ENCODE results near the gene CCND2.

Gene CCND2

DNA sequence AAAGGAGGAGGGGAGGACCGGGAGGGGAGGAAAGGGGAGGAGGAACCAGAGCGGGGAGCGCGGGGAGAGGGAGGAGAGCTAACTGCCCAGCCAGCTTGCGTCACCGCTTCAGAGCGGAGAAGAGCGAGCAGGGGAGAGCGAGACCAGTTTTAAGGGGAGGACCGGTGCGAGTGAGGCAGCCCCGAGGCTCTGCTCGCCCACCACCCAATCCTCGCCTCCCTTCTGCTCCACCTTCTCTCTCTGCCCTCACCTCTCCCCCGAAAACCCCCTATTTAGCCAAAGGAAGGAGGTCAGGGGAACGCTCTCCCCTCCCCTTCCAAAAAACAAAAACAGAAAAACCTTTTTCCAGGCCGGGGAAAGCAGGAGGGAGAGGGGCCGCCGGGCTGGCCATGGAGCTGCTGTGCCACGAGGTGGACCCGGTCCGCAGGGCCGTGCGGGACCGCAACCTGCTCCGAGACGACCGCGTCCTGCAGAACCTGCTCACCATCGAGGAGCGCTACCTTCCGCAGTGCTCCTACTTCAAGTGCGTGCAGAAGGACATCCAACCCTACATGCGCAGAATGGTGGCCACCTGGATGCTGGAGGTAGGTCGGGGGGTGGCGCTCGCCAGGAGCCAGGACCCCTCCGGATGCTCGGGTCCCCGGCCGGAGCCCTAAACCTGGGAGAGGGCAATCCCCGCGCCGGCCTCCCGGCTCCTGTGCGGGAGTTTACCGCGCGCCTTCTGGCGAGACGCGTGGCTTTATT is at the start of gene CCND2:
Gene CCND2, plus strand, starts transcription at position 111 of the 744 bp plus-strand sequence. Its CDS starts 279 bp downstream, at position 390.
- no peaks in the 10 kb centered on the region for H3K36me3 ChIP-seq (ENCODE audit: insufficient read depth, low read length)
- peak within 1 kb of the TSS; percentile 98 for H3K4me3 ChIP-seq (ENCODE audit: low read depth, low read length)
- H3K27me3 ChIP-seq (ENCODE audit: insufficient read depth, low read length): peaks cover 27% of the 10 kb centered on the region
- peaks cover 23% of the 10 kb centered on the region for H3K4me1 ChIP-seq (ENCODE audit: control insufficient read depth, insufficient read depth, low read length, unreplicated experiment)
- H3K79me2 ChIP-seq (ENCODE audit: control insufficient read depth, insufficient read depth, low read length, unreplicated experiment): peaks cover 19% of the 10 kb centered on the region
- H2AFZ ChIP-seq (ENCODE audit: low read length, unreplicated experiment): peak within 1 kb of the TSS; percentile 67
- H3K27ac ChIP-seq (ENCODE audit: low read depth, low read length): no peak within 1 kb of the TSS

DNA sequence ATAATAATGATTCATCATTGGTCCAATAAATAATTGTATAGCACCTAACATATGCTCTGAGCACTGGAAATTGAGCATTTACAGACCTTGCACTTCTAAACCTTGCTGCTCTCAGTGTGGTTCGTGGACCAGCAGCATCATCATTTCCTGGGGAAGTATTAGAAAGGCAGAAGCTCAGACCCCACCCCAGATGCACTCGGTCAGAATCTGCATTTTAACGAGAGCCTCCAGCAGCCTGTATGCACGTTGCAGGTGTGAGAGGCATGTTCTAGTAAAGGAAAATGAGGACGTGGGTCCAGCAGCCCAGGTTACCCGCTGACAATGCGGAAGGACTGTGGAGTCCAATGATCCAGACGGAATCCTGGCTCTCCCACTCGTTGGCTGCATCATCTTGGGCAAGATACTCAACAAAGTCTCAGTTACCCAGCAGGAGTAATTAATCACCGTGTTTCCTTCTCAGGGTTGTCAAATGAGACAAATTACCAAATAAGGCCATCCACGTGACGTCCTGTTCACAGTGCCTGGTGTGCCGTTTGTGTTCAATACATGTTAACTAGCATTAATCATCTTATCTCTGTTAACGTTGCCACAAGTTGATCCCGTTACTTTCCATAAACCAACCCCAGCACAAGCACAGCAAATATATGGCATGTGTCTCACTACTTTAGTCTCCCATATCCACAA is 49.2 kb upstream of the CCND2 start:
- Histone ChIP-seq H3K36me3 (ENCODE audit: insufficient read depth, low read length) (no peaks in the 10 kb centered on the region), H3K4me3 (ENCODE audit: low read depth, low read length) (no peak overlapping the region), H3K79me2 (ENCODE audit: control insufficient read depth, insufficient read depth, low read length, unreplicated experiment) (no peaks in the 10 kb centered on the region), H3K4me1 (ENCODE audit: control insufficient read depth, insufficient read depth, low read length, unreplicated experiment) (no peaks in the 10 kb centered on the region), H3K27ac (ENCODE audit: low read depth, low read length) (no peak overlapping the region), H2AFZ (ENCODE audit: low read length, unreplicated experiment) (no peak overlapping the region), H3K27me3 (ENCODE audit: insufficient read depth, low read length) (peaks cover 29% of the 10 kb centered on the region)

- Histone ChIP-seq H3K4me3 (ENCODE audit: low read depth, low read length) (no peak overlapping the region), H3K27ac (ENCODE audit: low read depth, low read length) (no peak overlapping the region), H3K4me1 (ENCODE audit: control insufficient read depth, insufficient read depth, low read length, unreplicated experiment) (no peaks in the 10 kb centered on the region), H3K27me3 (ENCODE audit: insufficient read depth, low read length) (peaks cover 30% of the 10 kb centered on the region), H3K79me2 (ENCODE audit: control insufficient read depth, insufficient read depth, low read length, unreplicated experiment) (no peaks in the 10 kb centered on the region), H3K36me3 (ENCODE audit: insufficient read depth, low read length) (no peaks in the 10 kb centered on the region), H2AFZ (ENCODE audit: low read length, unreplicated experiment) (no peak overlapping the region)
Measured at GRCh38 chr12:4225571-4225970, 48.0 kb upstream of the CCND2 start.

- Histone ChIP-seq H3K27me3 (ENCODE audit: insufficient read depth, low read length) (peaks cover 33% of the 10 kb centered on the region), H2AFZ (ENCODE audit: low read length, unreplicated experiment) (no peak overlapping the region), H3K27ac (ENCODE audit: low read depth, low read length) (no peak overlapping the region), H3K36me3 (ENCODE audit: insufficient read depth, low read length) (no peaks in the 10 kb centered on the region), H3K4me1 (ENCODE audit: control insufficient read depth, insufficient read depth, low read length, unreplicated experiment) (no peaks in the 10 kb centered on the region), H3K4me3 (ENCODE audit: low read depth, low read length) (no peak overlapping the region), H3K79me2 (ENCODE audit: control insufficient read depth, insufficient read depth, low read length, unreplicated experiment) (no peaks in the 10 kb centered on the region)
Measured at GRCh38 chr12:4227046-4227445, 46.5 kb upstream of the CCND2 start.

GRCh38 chr12:4228122-4228580 is 45.4 kb upstream of the CCND2 start:
- Histone ChIP-seq H2AFZ (ENCODE audit: low read length, unreplicated experiment) (no peak overlapping the region), H3K27me3 (ENCODE audit: insufficient read depth, low read length) (peaks cover 44% of the 10 kb centered on the region), H3K4me1 (ENCODE audit: control insufficient read depth, insufficient read depth, low read length, unreplicated experiment) (no peaks in the 10 kb centered on the region), H3K4me3 (ENCODE audit: low read depth, low read length) (no peak overlapping the region), H3K79me2 (ENCODE audit: control insufficient read depth, insufficient read depth, low read length, unreplicated experiment) (no peaks in the 10 kb centered on the region), H3K36me3 (ENCODE audit: insufficient read depth, low read length) (no peaks in the 10 kb centered on the region), H3K27ac (ENCODE audit: low read depth, low read length) (no peak overlapping the region)

DNA sequence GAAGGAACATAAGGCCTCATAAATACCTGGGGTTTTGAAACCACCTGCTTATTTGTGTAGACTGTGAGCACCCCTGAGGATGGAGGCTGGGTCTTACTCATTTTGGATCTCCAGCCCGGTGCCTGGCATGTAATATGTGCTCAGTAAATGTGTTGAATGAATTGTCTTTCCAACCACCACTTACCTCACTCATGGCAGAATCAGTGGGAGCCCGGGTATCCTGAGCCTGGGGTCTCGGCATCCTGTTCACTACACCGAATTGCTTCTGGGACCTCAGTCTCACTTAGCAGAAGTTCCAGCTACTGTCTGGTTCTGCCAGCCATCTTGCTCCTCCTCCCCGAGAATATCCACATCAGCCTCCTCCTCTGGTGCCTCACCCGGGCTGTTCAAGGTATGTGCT is 43.0 kb upstream of the CCND2 start:
- Histone ChIP-seq H3K36me3 (ENCODE audit: insufficient read depth, low read length) (no peaks in the 10 kb centered on the region), H3K27me3 (ENCODE audit: insufficient read depth, low read length) (peaks cover 58% of the 10 kb centered on the region), H2AFZ (ENCODE audit: low read length, unreplicated experiment) (no peak overlapping the region), H3K4me3 (ENCODE audit: low read depth, low read length) (no peak overlapping the region), H3K79me2 (ENCODE audit: control insufficient read depth, insufficient read depth, low read length, unreplicated experiment) (no peaks in the 10 kb centered on the region), H3K27ac (ENCODE audit: low read depth, low read length) (no peak overlapping the region), H3K4me1 (ENCODE audit: control insufficient read depth, insufficient read depth, low read length, unreplicated experiment) (no peaks in the 10 kb centered on the region)

- peaks cover 41% of the 10 kb centered on the region for H3K27me3 ChIP-seq (ENCODE audit: insufficient read depth, low read length)
- H3K36me3 ChIP-seq (ENCODE audit: insufficient read depth, low read length): no peaks in the 10 kb centered on the region
- no peak overlapping the region for H3K4me3 ChIP-seq (ENCODE audit: low read depth, low read length)
- H2AFZ ChIP-seq (ENCODE audit: low read length, unreplicated experiment): no peak overlapping the region
- H3K4me1 ChIP-seq (ENCODE audit: control insufficient read depth, insufficient read depth, low read length, unreplicated experiment): no peaks in the 10 kb centered on the region
- H3K27ac ChIP-seq (ENCODE audit: low read depth, low read length): no peak overlapping the region
- no peaks in the 10 kb centered on the region for H3K79me2 ChIP-seq (ENCODE audit: control insufficient read depth, insufficient read depth, low read length, unreplicated experiment)
Measured at GRCh38 chr12:4238577-4238976, 35.0 kb upstream of the CCND2 start.

DNA sequence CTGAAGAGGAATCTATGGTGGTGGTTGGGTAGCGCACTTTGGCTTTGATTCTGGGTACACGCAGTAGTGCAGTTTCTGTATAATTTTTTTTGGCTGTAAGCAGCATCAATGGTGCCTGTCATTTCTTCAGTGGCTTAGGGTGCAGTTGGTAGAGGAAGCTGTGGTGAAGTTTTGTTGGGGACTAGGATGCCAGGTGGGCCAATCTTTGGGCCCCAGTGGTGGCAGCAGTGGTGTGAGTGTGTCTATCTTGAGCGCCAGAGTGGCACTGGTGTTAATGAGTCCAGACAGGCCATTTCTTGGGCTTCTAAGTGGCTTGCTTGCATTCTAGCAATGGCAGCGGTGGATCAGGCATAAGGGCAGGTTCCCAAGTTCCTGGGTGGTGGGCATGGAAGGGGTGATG is 33.8 kb upstream of the CCND2 start:
- H2AFZ ChIP-seq (ENCODE audit: low read length, unreplicated experiment): no peak overlapping the region
- H3K27ac ChIP-seq (ENCODE audit: low read depth, low read length): no peak overlapping the region
- no peaks in the 10 kb centered on the region for H3K36me3 ChIP-seq (ENCODE audit: insufficient read depth, low read length)
- no peaks in the 10 kb centered on the region for H3K79me2 ChIP-seq (ENCODE audit: control insufficient read depth, insufficient read depth, low read length, unreplicated experiment)
- no peaks in the 10 kb centered on the region for H3K4me1 ChIP-seq (ENCODE audit: control insufficient read depth, insufficient read depth, low read length, unreplicated experiment)
- no peak overlapping the region for H3K4me3 ChIP-seq (ENCODE audit: low read depth, low read length)
- peaks cover 30% of the 10 kb centered on the region; the same call in 1 of the 2 replicates for H3K27me3 ChIP-seq (ENCODE audit: insufficient read depth, low read length)

- Histone ChIP-seq H3K27me3 (ENCODE audit: insufficient read depth, low read length) (peaks cover 25% of the 10 kb centered on the region; the same call in 1 of the 2 replicates), H2AFZ (ENCODE audit: low read length, unreplicated experiment) (no peak overlapping the region), H3K27ac (ENCODE audit: low read depth, low read length) (no peak overlapping the region), H3K36me3 (ENCODE audit: insufficient read depth, low read length) (no peaks in the 10 kb centered on the region), H3K79me2 (ENCODE audit: control insufficient read depth, insufficient read depth, low read length, unreplicated experiment) (no peaks in the 10 kb centered on the region), H3K4me3 (ENCODE audit: low read depth, low read length) (no peak overlapping the region), H3K4me1 (ENCODE audit: control insufficient read depth, insufficient read depth, low read length, unreplicated experiment) (no peaks in the 10 kb centered on the region)
Measured at GRCh38 chr12:4240161-4240783, 33.3 kb upstream of the CCND2 start.

GRCh38 chr12:4240981-4241380 is 32.6 kb upstream of the CCND2 start:
- Histone ChIP-seq H2AFZ (ENCODE audit: low read length, unreplicated experiment) (no peak overlapping the region), H3K36me3 (ENCODE audit: insufficient read depth, low read length) (no peaks in the 10 kb centered on the region), H3K27me3 (ENCODE audit: insufficient read depth, low read length) (peaks cover 21% of the 10 kb centered on the region; the same call in 1 of the 2 replicates), H3K79me2 (ENCODE audit: control insufficient read depth, insufficient read depth, low read length, unreplicated experiment) (no peaks in the 10 kb centered on the region), H3K27ac (ENCODE audit: low read depth, low read length) (no peak overlapping the region), H3K4me3 (ENCODE audit: low read depth, low read length) (no peak overlapping the region), H3K4me1 (ENCODE audit: control insufficient read depth, insufficient read depth, low read length, unreplicated experiment) (no peaks in the 10 kb centered on the region)
